Putamen (tissue), 1 donor: ENCODE data around the gene EIF3I.

Source experiments
- DNase-seq: peaks from one replicate; pipeline ENCODE4 v3.0.0-alpha.2; 2016; ENCODE audit warnings: low spot score

Gene EIF3I

DNA sequence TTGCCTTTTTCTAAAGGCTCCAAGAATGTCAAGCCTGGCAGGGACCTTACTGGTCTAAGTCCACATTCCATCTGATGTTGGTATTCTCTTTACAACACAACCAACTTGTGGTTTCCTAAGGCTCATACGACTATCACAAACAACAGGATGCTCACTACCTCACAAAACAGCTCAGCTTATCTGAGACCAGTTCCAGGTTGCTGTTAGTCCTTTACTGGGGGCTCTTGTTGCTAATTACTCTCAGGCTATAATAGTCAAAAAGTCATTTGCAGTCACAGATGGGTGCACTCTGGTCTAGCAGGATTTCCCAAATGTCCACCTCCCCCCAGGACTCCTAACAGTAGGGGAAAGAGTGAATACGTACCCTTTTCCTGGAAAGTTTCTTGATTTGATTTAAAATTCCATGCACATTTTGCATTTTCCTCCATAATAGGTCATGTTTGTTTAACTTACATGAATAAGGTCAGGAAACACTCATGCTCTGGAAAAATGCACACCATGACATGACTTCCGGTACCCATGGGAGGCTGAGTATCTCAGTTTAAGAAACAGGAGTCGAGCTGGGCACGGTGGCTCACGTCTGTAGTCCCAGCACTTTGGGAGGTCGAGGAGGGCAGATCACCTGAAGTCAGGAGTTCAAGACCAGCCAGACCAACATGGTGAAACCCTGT is 44.8 kb downstream of the EIF3I start:
- no peak for DNase-seq

DNA sequence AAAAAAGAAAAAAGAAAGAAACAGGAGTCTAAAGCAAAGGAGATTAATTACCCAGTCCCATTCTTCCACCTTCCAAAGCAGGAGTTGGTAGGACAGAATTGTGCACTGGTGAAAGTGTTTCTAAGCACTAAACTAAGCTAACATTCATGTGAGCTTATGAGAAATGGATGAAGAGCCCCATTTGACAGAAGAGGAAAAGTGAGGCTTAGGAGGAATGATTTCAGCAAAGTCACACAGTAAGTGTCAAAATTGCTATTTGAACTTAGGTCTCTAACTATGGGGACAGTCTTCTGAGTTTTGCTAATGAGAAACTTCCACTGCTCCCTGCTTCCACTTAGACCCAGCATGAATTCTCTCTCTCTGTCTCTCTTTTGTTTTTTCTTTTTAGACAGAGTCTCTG is 47.5 kb downstream of the EIF3I start:
- no peak for DNase-seq

DNA sequence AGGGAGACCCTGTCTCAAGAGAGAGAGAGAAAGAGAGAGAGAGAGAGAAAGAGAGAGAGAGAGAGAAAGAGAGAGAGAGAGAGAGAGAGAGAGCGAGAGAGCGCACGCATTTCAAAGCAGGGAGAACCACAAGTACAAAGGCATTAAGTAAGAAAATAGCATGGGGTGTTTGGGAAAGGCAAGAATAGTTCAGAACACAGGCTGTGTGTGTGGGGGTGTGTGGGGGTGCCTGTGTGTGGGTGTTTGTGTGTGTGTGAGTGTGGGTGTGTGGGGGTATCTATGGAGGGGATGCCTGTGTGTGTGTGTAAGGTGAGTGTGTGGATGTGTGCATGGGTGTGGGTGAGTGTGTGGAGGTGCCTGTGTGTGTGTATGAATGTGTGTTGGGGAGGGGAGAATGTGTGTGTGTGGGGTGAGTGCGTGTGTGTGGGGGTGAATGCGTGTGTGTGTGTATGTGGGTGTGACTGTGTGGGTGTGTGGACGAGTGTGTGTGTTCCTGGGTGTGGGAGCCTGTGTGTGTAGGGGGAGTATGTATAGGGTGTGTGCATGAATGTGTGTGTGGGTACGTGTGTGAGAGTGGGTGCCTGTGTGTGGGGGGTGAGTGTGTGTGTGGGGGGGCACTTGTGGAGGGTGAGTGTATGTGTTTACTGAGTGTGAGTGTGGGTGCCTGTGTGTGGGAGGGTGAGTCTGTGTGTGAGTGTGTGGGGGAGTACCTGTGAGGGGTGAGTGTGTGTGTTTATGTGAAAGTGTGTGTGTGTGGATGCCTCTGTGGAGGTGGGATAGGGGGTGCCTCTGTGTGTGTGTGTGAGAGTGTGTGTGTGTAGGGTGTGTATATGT is 50.6 kb downstream of the EIF3I start:
- DNase-seq = no peak

DNA sequence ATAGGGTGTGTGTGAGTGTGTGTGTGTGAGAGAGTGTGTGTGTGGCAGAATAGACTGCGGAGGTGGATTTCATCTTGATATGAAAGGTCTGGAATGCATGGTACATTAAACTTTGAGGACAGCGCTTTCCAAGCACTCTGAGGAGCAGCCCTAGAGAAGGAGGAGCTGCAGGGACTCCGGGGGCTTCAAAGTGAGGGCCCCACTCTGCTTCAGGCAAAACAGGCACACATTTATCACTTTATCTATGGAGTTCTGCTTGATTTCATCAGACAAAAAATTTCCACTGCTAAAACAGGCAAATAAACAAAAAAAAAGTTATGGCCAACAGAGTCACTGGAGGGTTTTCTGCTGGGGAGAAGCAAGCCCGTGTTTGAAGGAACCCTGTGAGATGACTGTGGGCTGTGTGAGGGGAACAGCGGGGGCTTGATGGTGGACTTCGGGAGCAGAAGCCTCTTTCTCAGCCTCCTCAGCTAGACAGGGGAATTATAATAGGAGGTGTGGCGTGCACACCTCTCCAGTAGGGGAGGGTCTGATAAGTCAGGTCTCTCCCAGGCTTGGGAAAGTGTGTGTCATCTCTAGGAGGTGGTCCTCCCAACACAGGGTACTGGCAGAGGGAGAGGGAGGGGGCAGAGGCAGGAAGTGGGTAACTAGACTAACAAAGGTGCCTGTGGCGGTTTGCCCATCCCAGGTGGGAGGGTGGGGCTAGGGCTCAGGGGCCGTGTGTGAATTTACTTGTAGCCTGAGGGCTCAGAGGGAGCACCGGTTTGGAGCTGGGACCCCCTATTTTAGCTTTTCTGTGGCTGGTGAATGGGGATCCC is 51.4 kb downstream of the EIF3I start:
- no peak for DNase-seq

DNA sequence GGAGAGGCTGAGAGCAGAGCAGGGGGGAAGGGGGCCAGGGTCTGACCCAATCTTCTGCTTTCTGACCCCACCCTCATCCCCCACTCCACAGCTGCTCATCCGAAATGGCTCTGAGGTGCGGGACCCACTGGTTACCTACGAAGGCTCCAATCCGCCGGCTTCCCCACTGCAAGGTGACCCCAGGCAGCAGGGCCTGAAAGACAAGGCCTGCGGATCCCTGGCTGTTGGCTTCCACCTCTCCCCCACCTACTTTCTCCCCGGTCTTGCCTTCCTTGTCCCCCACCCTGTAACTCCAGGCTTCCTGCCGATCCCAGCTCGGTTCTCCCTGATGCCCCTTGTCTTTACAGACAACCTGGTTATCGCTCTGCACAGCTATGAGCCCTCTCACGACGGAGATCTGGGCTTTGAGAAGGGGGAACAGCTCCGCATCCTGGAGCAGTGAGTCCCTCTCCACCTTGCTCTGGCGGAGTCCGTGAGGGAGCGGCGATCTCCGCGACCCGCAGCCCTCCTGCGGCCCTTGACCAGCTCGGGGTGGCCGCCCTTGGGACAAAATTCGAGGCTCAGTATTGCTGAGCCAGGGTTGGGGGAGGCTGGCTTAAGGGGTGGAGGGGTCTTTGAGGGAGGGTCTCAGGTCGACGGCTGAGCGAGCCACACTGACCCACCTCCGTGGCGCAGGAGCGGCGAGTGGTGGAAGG is 52.6 kb downstream of the EIF3I start:
- DNase-seq = no peak

DNA sequence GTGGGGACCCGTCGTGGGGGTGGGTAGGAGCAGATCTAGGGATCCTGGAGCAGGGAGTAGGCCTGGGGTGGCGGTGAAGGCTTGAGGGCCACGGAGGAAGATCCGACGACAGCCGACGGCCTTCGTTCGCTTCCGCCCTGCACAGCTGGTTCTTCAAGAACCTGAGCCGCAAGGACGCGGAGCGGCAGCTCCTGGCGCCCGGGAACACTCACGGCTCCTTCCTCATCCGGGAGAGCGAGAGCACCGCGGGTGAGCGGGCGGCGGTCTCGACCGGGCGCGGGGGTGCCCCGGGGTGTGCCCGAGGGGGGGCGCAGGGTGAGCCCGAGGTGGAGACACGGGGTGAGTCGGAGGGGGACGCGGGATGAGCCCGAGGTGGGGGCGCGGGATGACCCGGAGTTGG is 53.2 kb downstream of the EIF3I start:
- no peak for DNase-seq

DNA sequence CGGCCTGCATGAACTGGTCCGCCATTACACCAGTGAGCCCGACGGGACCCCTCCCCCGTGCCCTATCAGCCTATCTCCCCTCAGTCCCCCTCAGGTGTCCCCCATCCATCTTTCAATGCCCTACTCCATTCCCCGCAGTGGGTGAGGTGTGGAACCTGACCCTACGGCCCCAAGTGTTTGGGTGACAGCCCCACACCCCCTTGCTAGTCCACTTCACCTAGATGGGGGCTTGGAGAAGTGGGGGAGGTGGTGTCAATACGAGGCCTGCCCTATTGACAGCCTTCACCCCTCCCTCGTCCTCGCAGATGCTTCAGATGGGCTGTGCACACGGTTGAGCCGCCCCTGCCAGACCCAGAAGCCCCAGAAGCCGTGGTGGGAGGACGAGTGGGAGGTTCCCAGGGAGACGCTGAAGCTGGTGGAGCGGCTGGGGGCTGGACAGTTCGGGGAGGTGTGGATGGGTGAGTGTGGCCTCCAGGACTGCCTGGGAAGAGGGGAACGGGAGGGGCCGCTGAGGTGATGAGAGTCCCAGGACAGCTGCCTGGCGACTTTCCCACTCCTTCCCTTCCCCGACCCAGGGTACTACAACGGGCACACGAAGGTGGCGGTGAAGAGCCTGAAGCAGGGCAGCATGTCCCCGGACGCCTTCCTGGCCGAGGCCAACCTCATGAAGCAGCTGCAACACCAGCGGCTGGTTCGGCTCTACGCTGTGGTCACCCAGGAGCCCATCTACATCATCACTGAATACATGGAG is 54.0 kb downstream of the EIF3I start:
- no peak for DNase-seq
